Fibroblast of skin of left quadriceps (primary cell): ENCODE data around the gene GRID1.

Source experiments
- DNase-seq, 2 experiments: peaks; one replicate each; pipeline ENCODE4 v3.0.0-alpha.2; 2013; ENCODE audit warnings: low read depth in 2 of 2

Gene GRID1

DNA sequence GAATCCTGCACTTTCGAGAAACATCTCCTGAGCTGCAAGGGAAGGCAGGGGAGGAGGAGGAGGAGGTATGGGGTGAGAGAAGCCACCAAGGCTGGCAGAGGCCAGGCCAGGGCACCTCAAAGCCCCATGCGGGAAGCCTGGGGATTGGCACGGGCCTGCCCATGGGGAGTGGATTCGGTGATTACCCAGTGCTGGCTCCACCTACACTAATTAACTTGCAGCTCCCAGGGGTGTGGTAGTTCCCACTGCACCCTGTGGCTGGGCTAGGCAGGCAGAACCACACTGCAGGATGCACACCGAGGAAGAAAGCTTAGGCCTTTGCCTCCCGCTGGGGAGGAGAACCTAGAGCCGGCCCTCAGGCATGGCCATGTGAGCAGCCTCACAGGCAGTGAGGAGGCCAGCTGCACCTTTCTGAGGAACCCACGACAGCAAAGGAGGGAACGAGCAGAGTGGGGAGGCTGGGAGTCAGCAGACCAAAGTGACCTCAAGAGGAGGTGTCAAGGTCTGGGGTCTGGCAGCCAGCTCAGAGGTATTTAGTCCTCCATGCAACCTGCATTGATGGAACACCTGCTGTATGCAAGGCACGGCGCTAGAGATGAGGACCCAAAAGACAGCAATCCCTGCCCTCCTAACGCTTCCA lies 27.2 kb downstream of the GRID1 start:
- no peak for DNase-seq

DNA sequence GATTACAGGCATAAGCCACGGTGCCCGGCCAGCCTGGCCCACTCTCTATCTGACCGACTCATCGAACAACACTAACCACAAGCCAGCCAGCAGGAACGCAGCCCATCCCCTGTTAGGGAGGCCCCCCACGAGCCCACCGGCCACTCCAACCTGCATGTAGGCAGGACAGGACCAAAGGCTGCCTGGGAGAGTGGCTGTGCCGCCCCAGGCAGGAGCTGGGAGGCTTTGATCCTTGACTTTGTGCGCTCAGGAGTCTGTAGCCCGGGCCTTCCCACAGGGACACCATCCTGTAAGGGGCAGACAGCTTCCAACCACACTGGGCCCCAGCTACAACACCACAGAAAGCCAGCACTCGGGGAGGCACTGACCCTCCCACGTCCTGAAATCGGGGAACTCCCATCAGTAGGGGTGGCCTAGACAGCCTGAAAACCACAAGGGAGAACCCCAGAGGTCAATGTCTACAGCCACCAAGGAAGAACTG lies 29.4 kb downstream of the GRID1 start:
- DNase-seq = no peak

DNA sequence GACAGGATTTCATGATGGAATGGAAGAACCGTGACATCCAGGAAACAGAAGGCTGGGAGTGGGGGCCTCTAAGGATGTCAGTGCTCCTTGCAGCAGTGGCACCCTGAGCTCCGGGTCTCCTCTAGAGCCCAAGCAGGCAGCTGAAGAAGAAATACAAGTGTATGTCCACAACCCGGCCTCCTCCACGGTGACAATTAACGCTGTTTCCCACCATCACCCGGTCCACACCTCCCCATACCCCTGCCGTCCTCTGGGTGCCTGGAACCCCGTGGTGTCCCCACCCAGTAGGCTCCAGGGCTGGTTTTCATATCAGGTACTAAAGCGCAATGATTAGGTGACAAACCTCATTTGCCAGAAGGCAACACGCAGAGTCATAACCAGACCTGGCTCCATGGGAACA lies 30.3 kb downstream of the GRID1 start:
- DNase-seq = no peak

DNA sequence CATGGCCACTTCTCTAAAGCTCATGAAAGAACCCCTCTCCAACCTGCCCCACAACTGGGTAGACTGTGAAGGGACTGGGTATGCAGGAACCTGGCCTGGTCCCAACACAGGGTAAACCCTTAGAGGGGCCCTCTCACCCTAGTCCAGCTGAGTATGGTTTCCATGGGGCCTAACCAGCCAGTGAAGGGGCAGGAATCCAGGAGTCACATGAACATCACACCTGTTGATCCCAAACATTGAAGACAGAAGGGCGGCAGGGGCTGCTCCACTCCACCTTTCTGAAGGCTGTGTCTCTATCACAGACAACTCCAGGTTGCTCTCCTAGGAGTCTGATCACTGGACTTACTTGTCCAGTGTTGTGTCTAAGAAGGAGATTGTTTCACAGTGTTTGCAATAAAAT lies 30.8 kb downstream of the GRID1 start:
- no peak for DNase-seq

DNA sequence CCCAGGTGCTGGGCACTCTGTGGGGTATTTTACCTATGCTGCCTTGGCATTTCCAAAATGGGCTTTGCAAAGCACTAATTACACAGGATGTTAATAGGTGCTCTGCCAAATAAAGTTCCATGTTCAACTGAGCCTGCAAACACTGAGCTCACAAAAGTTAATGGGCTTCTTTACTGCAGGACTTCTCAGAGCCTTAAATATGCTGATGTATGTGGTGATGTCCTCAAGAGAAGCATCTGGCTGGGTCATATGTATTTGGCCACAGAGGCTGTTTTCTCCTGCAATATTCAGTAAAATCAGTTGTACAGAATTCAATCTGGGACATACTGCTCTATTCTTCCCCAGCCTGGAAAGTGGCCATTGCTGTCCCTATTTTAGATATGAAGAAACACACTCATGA lies 31.3 kb downstream of the GRID1 start:
- DNase-seq = no peak

DNA sequence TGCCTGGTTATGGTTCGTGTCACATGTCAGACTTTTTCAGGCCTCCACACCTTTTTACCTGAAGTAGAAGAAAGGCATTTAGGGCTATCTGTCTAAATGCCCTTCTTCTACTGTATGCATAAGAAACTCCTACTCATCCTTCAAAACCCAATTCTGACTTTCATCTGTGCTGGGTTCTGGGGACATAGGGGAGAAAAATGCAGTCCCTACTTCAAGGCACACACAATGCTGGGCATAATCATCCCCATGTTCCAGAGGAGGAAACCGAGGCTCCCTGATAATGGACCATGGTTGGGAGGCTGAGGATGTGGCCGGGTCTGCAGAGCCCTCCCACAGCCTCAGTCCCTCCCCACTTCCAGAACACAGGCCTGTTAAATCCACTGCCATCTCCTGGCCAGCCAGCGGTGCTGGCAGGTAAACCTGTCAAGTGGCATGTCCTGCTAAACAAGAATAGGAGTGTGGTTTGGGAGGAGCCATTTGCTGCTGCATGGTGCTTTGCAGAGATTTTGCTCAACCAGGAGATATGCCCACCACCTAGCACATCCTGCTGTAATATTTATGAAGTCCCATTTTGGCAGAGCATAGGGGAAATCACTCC lies 32.0 kb downstream of the GRID1 start:
- DNase-seq = no peak

DNA sequence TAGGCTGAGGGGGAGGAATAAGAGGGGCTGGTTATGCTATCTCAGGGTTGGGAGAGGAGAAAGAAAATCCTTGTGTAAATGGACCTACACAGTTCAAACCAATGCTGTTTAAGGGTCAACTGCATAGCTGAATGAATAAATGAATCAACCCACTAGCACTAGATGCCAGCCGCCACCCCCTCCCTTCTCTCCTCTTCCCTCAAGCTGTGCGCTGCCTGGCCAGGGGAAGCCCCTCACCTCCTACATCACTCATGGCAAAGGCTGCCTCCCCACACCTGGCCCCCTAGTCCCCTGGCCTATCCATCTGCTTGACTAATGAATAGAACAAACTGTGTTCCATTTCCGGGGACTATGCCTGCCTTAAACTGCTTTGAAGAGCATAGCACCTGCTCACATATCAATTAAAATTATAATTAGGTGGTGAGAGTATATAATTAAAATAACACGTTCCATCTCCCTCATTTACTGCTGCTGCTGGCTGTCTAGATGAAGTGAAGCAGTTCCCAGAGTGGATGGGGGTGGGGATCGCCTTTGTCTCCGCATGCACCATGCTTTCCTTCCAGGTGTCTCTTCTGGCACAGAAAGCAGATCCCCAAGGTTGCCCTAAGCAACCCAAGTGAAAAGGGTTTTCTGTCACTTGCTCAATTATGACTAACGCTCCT lies 32.6 kb downstream of the GRID1 start:
- DNase-seq = no peak

DNA sequence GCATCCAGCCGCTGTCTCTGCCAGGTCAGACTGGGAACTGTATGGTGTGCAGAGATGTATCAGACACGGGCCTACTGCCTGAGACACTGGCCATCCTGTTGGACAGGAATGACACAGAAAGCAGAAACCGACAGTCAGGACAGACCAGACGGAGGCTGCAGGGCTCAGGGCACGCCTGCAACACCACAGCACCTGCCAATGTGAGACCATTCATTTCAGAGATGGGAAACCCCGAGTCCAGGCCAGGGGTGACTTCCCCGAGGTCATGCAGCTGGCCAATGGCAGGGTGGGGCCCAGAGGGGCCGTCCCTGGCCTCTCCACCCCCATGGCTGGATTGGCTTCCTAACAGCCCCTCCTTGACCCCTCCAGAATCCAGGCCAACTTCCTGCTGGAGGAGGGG lies 34.7 kb downstream of the GRID1 start:
- no peak for DNase-seq

DNA sequence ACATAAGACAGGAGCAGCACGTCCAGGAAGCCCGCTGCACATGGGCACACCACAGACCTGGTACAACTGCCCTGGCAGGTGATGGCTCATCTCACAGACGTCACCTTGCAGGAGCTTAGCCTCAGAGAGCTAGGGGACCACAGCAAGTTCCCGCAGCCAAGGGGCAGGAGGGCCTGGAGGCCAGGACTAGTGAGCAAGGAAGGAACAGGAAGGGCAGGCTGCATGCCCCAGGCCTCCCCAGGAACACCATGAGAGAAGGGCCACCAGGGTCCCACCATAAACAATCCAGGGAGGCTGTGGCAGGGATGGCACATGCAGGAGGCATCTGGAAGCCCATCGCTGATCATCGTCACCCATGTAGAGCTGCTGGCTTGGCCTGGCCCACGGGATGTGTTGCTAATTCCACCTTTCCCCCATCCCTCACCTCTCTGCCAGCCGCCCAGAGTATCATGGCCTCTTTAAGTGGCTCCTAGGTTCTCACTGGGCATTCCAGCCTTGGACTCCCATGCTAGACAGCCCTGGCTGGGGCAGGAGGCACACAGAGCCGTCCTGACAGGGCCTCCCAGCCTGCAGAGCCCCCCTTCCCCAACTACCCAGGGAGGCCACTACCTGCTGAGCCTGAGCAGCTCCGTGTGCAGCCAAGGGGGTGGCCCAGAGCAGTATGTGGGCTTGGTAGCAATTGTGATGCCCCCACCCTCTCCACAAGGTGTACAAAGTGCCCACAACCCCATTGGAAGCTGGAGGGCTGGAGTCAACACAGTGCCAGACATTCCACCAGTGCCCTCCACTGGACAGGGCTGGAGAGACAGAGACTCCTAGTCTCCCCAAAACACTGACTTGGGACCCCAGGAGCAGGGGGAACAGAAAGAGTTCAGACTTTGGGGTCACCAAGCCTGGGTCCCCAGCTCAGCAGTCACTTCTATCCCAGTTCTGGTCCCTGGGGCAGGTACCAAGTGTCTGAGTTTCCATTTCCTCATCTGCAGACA lies 35.5 kb downstream of the GRID1 start:
- DNase-seq = no peak

DNA sequence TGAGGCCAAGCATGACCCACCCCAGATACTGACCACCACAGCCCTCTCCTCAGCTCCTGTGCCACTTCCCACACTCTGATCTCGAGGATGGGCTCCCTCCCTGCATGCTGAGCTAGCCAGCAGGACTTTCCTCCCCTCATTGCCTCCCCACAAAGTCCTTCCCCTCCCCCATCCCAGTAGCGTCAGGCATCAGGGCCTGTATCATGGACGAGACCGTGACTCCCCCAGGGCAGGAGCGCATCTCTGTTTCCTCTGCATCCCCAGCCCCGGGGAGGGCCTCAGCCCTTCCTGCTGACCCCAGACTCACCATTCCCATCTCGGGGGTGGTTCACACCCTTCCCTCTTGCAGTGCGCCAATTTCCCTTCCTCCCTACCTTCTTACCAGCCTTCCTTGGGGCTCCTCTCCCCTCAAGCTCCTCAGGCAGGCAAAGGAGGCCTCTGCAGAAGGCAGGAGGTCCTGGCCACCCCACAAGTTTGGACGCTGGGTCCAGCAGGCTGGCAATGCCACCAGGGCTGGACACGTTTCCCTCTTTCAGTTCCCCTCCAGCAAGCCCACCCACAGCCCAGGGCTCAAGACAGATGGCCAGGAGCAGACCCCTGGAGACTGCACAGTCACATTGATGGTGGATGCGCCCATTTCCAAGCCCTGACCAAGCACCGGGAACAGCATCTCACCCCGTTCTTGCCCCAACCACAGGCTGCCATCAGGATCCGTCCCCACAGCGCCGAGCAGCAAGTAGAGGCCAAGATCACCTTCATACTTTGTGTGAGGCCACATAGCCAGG lies 36.5 kb downstream of the GRID1 start:
- no peak for DNase-seq

DNA sequence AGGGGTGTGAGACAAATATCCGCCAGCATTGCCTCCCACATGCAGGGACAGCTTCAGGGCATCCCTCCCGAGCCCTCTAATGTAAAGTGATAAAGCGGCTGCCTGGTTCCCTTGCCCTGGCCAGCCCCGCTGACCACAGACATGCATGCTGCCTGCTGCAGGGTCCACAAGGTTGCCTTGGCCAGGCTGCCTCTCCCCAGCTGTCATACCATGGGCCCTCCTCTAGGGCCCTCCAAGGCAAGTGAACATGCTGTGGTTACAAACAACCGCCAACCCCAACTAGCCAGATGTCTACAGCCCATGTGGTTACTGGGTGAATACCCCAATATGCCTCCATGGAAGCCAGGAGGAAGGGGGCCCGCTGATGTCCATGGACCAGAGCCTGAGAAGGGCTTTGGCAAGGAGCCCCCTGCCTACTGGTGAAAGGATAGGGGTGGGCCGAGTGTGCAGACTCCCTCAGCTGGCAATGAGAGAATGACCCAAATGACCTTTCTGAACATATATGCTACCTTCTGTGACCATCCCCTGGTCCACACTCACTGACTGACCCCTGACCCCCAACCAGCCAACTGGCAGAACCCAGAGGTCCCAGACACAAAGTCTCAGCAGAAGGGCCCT lies 37.4 kb downstream of the GRID1 start:
- no peak for DNase-seq

DNA sequence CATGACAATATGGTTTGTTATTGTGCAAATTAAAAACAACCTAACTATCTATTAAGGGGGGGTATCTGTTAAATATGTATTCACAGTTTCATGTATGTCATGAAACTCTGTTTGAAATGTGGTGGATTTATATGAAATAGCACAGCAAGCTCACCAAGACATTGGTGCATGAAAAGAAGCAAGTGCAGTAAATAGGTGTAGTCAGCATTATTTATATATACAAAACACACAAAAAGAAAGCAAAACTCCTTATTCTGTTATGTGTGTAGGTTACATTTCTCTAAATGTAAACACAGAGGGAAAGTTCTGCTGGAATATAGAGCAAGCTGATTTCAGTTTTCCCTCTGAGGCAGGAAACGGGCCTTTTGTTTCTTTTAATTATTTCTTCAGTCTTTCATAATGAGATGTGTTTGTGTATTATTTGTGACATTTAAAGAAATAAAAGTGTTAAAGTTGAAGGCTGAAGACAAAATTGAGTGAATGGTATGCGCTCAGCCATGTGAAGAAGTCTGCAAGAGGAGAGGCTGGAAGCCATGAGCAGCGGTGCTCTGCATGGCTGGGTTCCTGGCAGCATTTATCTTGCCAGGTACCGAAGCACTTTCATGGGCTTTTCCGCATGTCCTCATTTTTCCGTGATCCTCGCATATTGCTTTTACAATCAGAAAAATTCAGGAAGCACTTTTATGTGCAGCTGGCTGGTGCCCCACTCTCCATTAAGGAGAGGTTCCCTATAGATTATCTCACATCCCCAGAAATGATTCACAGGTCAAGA lies 38.5 kb downstream of the GRID1 start:
- no peak for DNase-seq

DNA sequence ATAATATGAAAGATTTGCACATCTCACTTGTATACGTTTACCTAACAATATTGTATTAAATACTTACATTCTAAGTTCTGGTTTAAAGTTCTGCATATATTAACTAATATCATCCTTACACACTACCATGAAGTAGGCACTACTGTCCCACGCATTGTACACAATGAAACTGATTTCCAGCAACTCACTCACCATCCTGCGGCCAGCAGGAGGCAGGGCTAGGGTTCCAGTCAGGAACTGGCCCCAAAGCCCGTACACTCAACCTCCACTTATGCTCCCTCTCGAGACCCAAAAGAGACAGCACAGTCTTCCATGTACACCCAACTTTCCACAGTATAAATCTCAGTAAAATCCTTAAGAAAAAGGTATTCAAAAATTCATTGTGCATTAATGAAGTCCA lies 41.4 kb downstream of the GRID1 start:
- no peak for DNase-seq

DNA sequence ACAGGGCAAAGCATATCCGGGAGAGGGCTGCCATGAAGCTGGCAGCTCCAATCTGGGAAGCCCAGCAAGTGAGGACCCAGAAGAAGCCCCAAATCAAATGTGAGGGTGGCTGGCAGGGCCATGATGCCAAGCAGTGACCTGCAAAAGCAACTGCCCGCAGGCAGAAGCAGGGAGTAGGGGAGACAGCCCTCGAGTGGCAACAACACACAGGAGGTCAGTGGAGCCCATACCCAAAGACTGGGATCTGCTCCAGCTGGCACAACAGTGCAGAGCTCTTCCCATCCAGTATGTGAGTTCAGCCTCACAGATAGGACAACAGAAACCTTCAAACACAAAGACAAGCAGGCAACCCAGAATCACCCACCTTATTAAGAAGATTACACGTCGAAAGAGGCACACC lies 45.0 kb downstream of the GRID1 start:
- DNase-seq = no peak

DNA sequence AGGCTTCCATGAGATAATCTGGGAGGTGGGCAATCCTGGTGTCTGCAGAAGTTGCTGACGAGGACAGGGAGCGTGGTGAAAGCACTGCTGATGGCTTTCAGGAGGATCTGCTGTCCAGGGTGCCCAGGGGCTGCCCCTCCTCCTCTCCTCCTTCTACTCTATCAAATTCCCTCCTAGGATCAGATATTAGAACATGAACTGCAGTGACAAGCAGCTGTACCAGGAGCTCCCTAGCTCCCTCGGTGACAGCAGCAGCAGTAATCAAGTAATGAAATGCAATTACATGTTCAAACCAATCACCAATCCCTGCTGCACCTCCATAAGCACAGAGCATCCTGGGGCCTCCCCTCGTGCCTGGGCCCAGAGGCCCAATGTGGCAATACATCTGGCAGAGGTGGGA lies 46.9 kb downstream of the GRID1 start:
- DNase-seq = no peak

DNA sequence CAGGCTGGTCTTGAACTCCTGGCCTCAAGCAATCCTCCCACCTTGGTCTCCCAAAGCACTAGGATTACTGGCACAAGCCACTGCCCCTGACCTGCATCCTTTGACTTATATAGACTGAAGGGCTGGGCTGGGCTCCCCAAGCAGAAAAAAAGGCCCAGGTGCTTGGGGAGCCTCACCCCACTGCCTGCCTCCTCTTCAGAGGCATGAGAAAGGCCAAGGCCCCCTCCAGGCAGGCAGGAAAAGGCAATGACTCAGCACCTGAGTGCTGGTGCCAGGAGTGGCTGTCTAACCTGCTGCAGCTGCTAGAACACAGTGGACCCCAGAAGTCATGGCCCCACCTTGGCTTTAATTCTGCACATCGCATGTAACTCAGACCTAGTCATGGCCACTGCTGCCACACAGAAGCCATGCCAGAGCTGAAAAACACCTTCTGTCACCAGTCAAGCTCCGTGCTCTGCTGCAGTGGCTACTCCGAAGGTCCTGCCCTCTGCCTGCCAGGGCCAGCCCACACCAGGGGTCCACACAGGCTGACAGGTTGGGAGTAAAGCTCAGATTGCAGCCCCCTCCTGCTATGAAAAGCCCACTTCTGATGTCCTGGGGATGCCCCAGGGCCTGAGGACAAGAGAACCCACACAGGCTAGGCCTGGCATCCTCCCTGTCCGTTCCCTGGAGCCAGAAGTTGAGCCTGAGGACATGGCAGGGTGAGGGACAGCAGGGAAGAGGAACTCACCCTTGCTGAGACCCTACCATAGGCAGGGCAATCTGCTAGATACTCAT lies 48.5 kb downstream of the GRID1 start:
- no peak for DNase-seq

DNA sequence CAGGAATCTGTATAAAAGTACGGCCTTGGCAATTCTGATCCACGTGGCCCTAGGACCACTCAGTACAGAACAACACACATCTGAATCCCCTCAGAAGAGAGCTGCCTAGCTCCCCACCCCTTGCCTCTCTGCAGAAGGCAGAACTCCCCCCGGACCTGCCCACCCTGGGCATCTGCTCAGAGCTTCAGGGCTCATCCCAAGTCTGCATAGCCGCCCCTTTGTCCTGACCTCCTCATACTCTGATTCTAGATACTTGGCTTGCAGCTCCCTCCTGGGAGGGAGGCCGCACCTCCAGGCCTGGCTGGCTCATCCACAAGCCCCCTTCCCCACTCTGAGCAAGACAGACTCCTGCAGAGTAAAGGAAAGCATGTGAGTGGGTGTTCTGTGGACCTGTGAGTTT lies 49.6 kb downstream of the GRID1 start:
- no peak for DNase-seq

DNA sequence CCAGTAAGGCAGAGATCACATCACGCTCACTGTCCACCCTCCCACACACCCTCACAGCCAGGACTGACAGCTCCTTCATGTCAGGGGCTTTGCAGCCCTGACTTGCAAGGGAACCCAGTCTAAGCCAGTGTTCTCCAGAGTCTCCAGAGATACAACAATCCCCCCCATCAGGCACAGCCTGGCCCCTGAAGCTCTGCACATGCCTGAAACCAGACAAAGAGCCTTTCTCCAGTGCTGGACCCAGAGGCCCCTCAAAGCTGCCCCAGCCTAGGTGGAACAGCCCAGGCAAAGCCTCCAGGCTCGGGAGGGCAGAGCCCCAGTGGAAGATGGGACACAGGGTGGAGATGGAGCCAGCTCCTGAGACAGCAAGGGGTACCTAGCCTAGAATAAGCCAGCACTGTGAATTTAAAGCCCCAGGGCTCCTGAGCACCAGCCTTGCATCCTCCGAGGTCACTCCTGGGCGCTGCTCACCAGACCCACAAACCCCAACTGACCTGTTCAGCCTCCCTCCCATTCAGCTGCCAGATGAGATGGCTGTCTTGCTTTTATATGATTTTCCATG lies 50.2 kb downstream of the GRID1 start:
- DNase-seq = no peak

DNA sequence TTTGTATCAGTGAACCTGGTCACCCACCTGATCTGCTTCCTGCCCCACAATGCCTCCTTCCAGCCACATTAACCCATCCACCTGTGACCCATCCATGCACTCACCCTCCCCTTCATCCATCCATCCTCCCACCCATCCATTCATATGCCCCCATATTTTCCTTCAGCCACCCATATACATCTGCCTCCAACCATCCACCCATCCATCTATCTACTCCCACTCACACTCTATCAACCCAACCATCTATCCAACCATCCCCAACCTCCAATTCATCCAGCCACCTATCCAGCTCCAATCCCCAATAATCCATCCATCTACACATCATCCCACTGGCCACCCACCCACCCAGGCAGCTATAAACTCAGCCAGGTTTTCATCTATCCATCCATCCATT lies 51.0 kb downstream of the GRID1 start:
- DNase-seq = no peak
